B cell (primary cell): ENCODE results near the gene EPHA10. TPM values are rescaled to one million over a fixed set of nuclear protein-coding genes. Genes with fewer than 3 reads are reported as not detected.

Experiments used
- ATAC-seq: fragments of 200-7000 bp; cut with Tn5 transposase; one replicate; pipeline ENCODE4 v1.10.0; 2021; ENCODE audit warnings: low read depth, mild to moderate bottlenecking, moderate number of reproducible peaks, moderate library complexity
- CTCF ChIA-PET: fragments of 350-600 bp; sonication (Branson Sonifier 250); formaldehyde crosslinking; loops from one replicate; lab custom pipeline; 2021; ENCODE audit warnings: antibody characterized with exemption, inconsistent platforms; lab: Charles Lee
- POLR2A ChIA-PET: fragments of 350-600 bp; sonication (Branson Sonifier 250); formaldehyde crosslinking; loops from one replicate; lab custom pipeline; 2021; ENCODE audit warnings: antibody characterized with exemption; lab: Charles Lee
- DNase-seq: peaks from one replicate; pipeline ENCODE4 v3.0.0; 2013
- H2AFZ ChIP-seq: 2 replicates; pipeline ENCODE4 v1.6.1; 2012; ENCODE audit warnings: mild to moderate bottlenecking, low read depth, low read length; ENCODE audit not compliant: insufficient read depth, poor library complexity, severe bottlenecking
- H3K27ac ChIP-seq, 2 donors: 1 replicate in 1 of 2; 2 replicates in 1 of 2; pipeline ENCODE4 v1.5.1; 2012 to 2013; ENCODE audit warnings: low read length in 2 of 2, mild to moderate bottlenecking in 2 of 2, moderate library complexity in 1 of 2
- H3K27me3 ChIP-seq, 4 experiments: fragments of 200-600 bp in 1 of 4; sonication (generic) in 1 of 4; replicated peaks in 1 of 4; 1 replicate in 2 of 4; 2 replicates in 2 of 4; pipeline versions ENCODE4 v1.6.1 to v1.7.0; 2013 to 2016; ENCODE audit warnings: low read length in 3 of 4, mild to moderate bottlenecking in 2 of 4, mixed read lengths in 1 of 4, moderate library complexity in 1 of 4; ENCODE audit not compliant: insufficient read depth in 4 of 4, control insufficient read depth in 3 of 4; ENCODE audit errors: control extremely low read depth in 1 of 4
- H3K36me3 ChIP-seq, 2 experiments: replicated peaks in 1 of 2; 1 replicate in 1 of 2; 2 replicates in 1 of 2; pipeline versions ENCODE4 v1.6.1 to v1.7.1; 2013; ENCODE audit warnings: low read length in 1 of 2; ENCODE audit not compliant: insufficient read depth in 2 of 2, control insufficient read depth in 1 of 2; ENCODE audit errors: control extremely low read depth in 1 of 2, extremely low read depth in 1 of 2
- H3K4me1 ChIP-seq, 2 donors: fragments of 200-600 bp in 1 of 2; sonication (generic) in 1 of 2; 1 replicate in 1 of 2; 2 replicates in 1 of 2; pipeline versions ENCODE4 v1.5.1 to v1.6.1; 2013 to 2017; ENCODE audit warnings: low read length in 2 of 2; ENCODE audit not compliant: control insufficient read depth in 2 of 2, insufficient read depth in 2 of 2
- H3K4me2 ChIP-seq: replicated peaks from 2 replicates; pipeline ENCODE3; 2012; ENCODE audit warnings: mild to moderate bottlenecking, low read depth, low read length; ENCODE audit not compliant: poor library complexity, severe bottlenecking
- H3K4me3 ChIP-seq, 5 experiments: fragments of 200-600 bp in 1 of 5; sonication (generic) in 1 of 5; 1 replicate in 3 of 5; 2 replicates in 2 of 5; pipeline versions ENCODE4 v1.5.1 to v1.7.0; 2011 to 2016; ENCODE audit warnings: low read length in 4 of 5, mild to moderate bottlenecking in 4 of 5, low read depth in 2 of 5, control low read depth in 1 of 5, moderate library complexity in 1 of 5; ENCODE audit not compliant: insufficient read depth in 1 of 5; ENCODE audit errors: control extremely low read depth in 1 of 5, extremely low read depth in 1 of 5
- H3K79me2 ChIP-seq: fragments of 200-600 bp; sonication (generic); one replicate; pipeline ENCODE4 v1.6.0; 2016; ENCODE audit warnings: low read length; ENCODE audit not compliant: control insufficient read depth, insufficient read depth
- H3K9ac ChIP-seq: fragments of 200-600 bp; sonication (generic); 2 replicates; pipeline ENCODE4 v1.6.1; 2017; ENCODE audit warnings: mild to moderate bottlenecking, low read length, moderate library complexity
- H3K9me3 ChIP-seq, 3 donors: one replicate each; pipeline versions ENCODE4 v1.6.1 to v1.7.1; 2013; ENCODE audit warnings: low read length in 2 of 3; ENCODE audit not compliant: control insufficient read depth in 2 of 3, insufficient read depth in 1 of 3; ENCODE audit errors: control extremely low read depth in 1 of 3
- H4K20me1 ChIP-seq: 2 replicates; pipeline ENCODE4 v1.6.0; 2012; ENCODE audit warnings: mild to moderate bottlenecking, low read length; ENCODE audit not compliant: insufficient read depth, control insufficient read depth, poor library complexity, severe bottlenecking
- H3K27ac Mint-ChIP-seq: one replicate; pipeline ENCODE4 v1.8.0; 2021; ENCODE audit warnings: mixed read lengths
- H3K27me3 Mint-ChIP-seq: one replicate; pipeline ENCODE4 v1.8.0; 2021; ENCODE audit warnings: mixed read lengths
- H3K4me1 Mint-ChIP-seq: one replicate; pipeline ENCODE4 v1.8.0; 2021; ENCODE audit warnings: mixed read lengths
- H3K4me3 Mint-ChIP-seq: one replicate; pipeline ENCODE4 v1.8.0; 2021; ENCODE audit warnings: mixed read lengths
- H3K9me3 Mint-ChIP-seq: one replicate; pipeline ENCODE4 v1.8.0; 2022; ENCODE audit warnings: mixed read lengths; ENCODE audit not compliant: insufficient read depth
- CTCF ChIP-seq: fragments of 200-600 bp; IDR thresholded peaks from one replicate; pipeline ENCODE4 v1.8.0; 2022; ENCODE audit warnings: antibody characterized with exemption, mild to moderate bottlenecking
- EZH2 ChIP-seq: IDR thresholded peaks from 2 replicates; pipeline ENCODE4 v1.6.1; 2012; ENCODE audit warnings: borderline replicate concordance, low read depth, mild to moderate bottlenecking, moderate library complexity, low read length; ENCODE audit not compliant: insufficient read depth, poor library complexity, severe bottlenecking
- WGBS: methylation state at CpG from one replicate; pipeline ENCODE4 v1.1.5; 2013; ENCODE audit warnings: missing lambda C conversion rate; ENCODE audit not compliant: insufficient coverage; 5-methylcytosine and 5-hydroxymethylcytosine counted together
- intact Hi-C: fragments of 100-400 bp; cut with micrococcal nuclease; formaldehyde crosslinking; loops from one replicate; pipeline ENCODE4 v1.10.0; 2022
- polyA plus RNA-seq: library from polyadenylated mRNA; depleted of rRNA; stranded (reverse); fragments of >200 nt; gene quantifications from 2 replicates; pipeline ENCODE4 v1.2.3, GENCODE V29; 2012
- total RNA-seq, 2 donors: library from RNA; stranded (reverse); fragments of 120-200 nt in 1 of 2; gene quantifications; 1 replicate in 1 of 2; 2 replicates in 1 of 2; pipeline versions ENCODE4 v1.2.3 to v1.2.4, GENCODE V29; 2013 to 2022

The EPHA10 gene
- total and polyA plus RNA-seq, 2 donors (not counting 1 experiment from before 2014, with no cell fraction given) = 0.39 to 0.94 TPM

DNA sequence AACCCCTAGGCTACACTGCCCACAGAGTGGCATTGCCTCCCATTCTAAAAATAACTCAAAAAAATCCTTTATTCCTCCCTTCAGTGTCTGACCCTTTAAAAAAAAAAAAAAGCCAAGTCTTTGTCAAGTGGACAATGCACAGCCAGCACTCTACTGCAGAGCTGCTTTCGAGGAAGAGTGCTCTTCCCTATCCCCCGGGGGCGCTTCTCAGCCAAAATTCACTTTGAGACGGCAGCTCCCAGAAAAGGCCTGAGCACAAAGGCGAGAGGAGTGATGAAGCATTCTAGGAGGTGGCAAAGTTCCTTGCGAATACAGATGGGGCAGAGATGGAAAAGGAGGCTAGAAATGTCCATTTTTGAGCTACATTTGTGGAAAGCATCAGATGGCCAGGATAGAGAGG lies 23.3 kb downstream of the EPHA10 start:
- no peaks in the 10 kb centered on the region for H3K79me2 ChIP-seq
- intact Hi-C loops = no loop called here
- Mint-ChIP-seq H3K27me3 (peaks cover 49% of the 10 kb centered on the region), H3K27ac (no peak overlapping the region), H3K4me3 (no peak overlapping the region), H3K9me3 (peaks cover 2% of the 10 kb centered on the region), H3K4me1 (no peaks in the 10 kb centered on the region)
- H3K27ac ChIP-seq = no peak overlapping the region
- no peak overlapping the region for H3K9ac ChIP-seq
- H3K36me3 ChIP-seq = no peaks in the 10 kb centered on the region
- ChIA-PET CTCF (no interaction called here), POLR2A (no interaction called here)
- H2AFZ ChIP-seq = no peak overlapping the region
- H3K4me1 ChIP-seq = no peaks in the 10 kb centered on the region
- ATAC-seq = no peak
- TF ChIP-seq CTCF (no peak), EZH2 (no peak)
- no peaks in the 10 kb centered on the region for H4K20me1 ChIP-seq
- H3K4me2 ChIP-seq = no peak overlapping the region
- 63% methylated on average over 5 of the region's 6 CpGs for WGBS
- no peak overlapping the region for H3K4me3 ChIP-seq
- peaks cover 0 to 17% (median 10%) of the 10 kb centered on the region in 4 experiments for H3K27me3 ChIP-seq
- H3K9me3 ChIP-seq = peaks cover 0 to 8% (median 3%) of the 10 kb centered on the region in 3 donors
- no peak for DNase-seq

DNA sequence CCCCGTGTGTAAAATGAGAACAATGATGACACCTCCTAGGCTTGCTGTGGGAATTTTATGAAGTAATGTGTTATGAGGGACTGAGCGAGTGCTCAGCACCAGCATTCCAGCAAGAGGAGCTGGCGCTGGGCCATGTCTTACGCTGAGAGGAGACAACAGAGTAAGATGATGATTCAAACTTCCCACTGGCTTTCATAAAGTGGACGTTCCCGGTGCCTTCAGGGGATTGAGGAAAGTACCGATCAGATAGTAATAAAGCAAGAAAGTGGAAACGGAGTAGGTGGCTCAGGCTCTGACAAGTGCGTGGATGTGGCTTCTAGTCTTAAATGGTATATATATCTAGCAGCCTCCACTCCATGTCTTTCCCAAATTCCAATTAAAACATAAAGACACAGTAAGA lies 23.8 kb downstream of the EPHA10 start:
- ChIA-PET CTCF (no interaction called here), POLR2A (no interaction called here)
- Histone ChIP-seq H3K9ac (no peak overlapping the region), H3K4me3 (no peak overlapping the region), H2AFZ (no peak overlapping the region), H4K20me1 (no peaks in the 10 kb centered on the region), H3K36me3 (no peaks in the 10 kb centered on the region), H3K4me1 (no peaks in the 10 kb centered on the region), H3K27ac (no peak overlapping the region), H3K9me3 (peaks cover 0 to 8% (median 3%) of the 10 kb centered on the region in 3 donors), H3K4me2 (no peak overlapping the region), H3K27me3 (peaks cover 0 to 17% (median 10%) of the 10 kb centered on the region in 4 experiments), H3K79me2 (no peaks in the 10 kb centered on the region)
- DNase-seq = no peak
- no peaks in the 10 kb centered on the region for H3K9me3 Mint-ChIP-seq
- H3K27me3 Mint-ChIP-seq = peaks cover 48% of the 10 kb centered on the region
- TF ChIP-seq EZH2 (no peak), CTCF (no peak)
- H3K4me1 Mint-ChIP-seq = no peaks in the 10 kb centered on the region
- no peak overlapping the region for H3K4me3 Mint-ChIP-seq
- 85% methylated on average over 4 of the region's 9 CpGs for WGBS
- no peak for ATAC-seq
- intact Hi-C loops = no loop called here
- no peak overlapping the region for H3K27ac Mint-ChIP-seq
